ENCODE data around the gene TRPM2.

TRPM2 gene

GRCh38 chr21:44316277-44316900 lies 37.0 kb upstream of the TRPM2 start:
- H3K27me3 Mint-ChIP-seq, result no peaks in the 10 kb centered on the region
- H3K4me3 Mint-ChIP-seq, result no peak overlapping the region
- ATAC-seq (replicated peaks; ENCODE audit: extremely low read depth, poor library complexity, severe bottlenecking) (no peak), DNase-seq (ENCODE audit: low spot score in 2 of 2) (no peak)
- H3K9me3 Mint-ChIP-seq, result no peaks in the 10 kb centered on the region
- H3K27ac Mint-ChIP-seq (ENCODE audit: low read depth), result no peak overlapping the region
- peaks cover 8% of the 10 kb centered on the region for H3K36me3 Mint-ChIP-seq (ENCODE audit: insufficient read depth)
- peaks cover 4% of the 10 kb centered on the region for H3K4me1 Mint-ChIP-seq

- Mint-ChIP-seq H3K27ac (ENCODE audit: low read depth) (no peak overlapping the region), H3K36me3 (ENCODE audit: insufficient read depth) (peaks cover 6% of the 10 kb centered on the region), H3K4me3 (no peak overlapping the region), H3K4me1 (no peaks in the 10 kb centered on the region), H3K27me3 (no peaks in the 10 kb centered on the region), H3K9me3 (no peaks in the 10 kb centered on the region)
- no peak for ATAC-seq (replicated peaks; ENCODE audit: extremely low read depth, poor library complexity, severe bottlenecking)
- DNase-seq (ENCODE audit: low spot score in 2 of 2), result no peak
These were observed 36.1 kb upstream of the TRPM2 start for GRCh38 chr21:44317241-44317782.

GRCh38 chr21:44317871-44318270 lies 35.5 kb upstream of the TRPM2 start:
- H3K4me1 Mint-ChIP-seq, result no peaks in the 10 kb centered on the region
- H3K36me3 Mint-ChIP-seq (ENCODE audit: insufficient read depth), result peaks cover 7% of the 10 kb centered on the region

GRCh38 chr21:44318489-44319285 lies 34.7 kb upstream of the TRPM2 start:
- H3K4me3 Mint-ChIP-seq, result no peak overlapping the region
- no peak overlapping the region for H3K27ac Mint-ChIP-seq (ENCODE audit: low read depth)
- no peak for ATAC-seq (replicated peaks; ENCODE audit: extremely low read depth, poor library complexity, severe bottlenecking)
- H3K9me3 Mint-ChIP-seq, result no peaks in the 10 kb centered on the region
- no peak for DNase-seq (ENCODE audit: low spot score in 2 of 2)
- peaks cover 7% of the 10 kb centered on the region for H3K36me3 Mint-ChIP-seq (ENCODE audit: insufficient read depth)
- no peaks in the 10 kb centered on the region for H3K27me3 Mint-ChIP-seq
- H3K4me1 Mint-ChIP-seq, result no peaks in the 10 kb centered on the region

More at GRCh38 chr21:44317871-44318270, 35.5 kb upstream of the TRPM2 start:
- no peak overlapping the region for H3K27ac Mint-ChIP-seq (ENCODE audit: low read depth)
- DNase-seq (ENCODE audit: low spot score in 2 of 2), result no peak
- no peak overlapping the region for H3K4me3 Mint-ChIP-seq
- H3K9me3 Mint-ChIP-seq, result no peaks in the 10 kb centered on the region
- ATAC-seq (replicated peaks; ENCODE audit: extremely low read depth, poor library complexity, severe bottlenecking), result no peak
- no peaks in the 10 kb centered on the region for H3K27me3 Mint-ChIP-seq

- no peaks in the 10 kb centered on the region for H3K27me3 Mint-ChIP-seq
- H3K27ac Mint-ChIP-seq (ENCODE audit: low read depth), result no peak overlapping the region
- peaks cover 6% of the 10 kb centered on the region for H3K36me3 Mint-ChIP-seq (ENCODE audit: insufficient read depth)
- no peaks in the 10 kb centered on the region for H3K9me3 Mint-ChIP-seq
- DNase-seq (ENCODE audit: low spot score in 2 of 2) (no peak), ATAC-seq (replicated peaks; ENCODE audit: extremely low read depth, poor library complexity, severe bottlenecking) (no peak)
- H3K4me1 Mint-ChIP-seq, result no peaks in the 10 kb centered on the region
- H3K4me3 Mint-ChIP-seq, result no peak overlapping the region
These were observed 33.9 kb upstream of the TRPM2 start for GRCh38 chr21:44319407-44320065.

GRCh38 chr21:44320847-44321246 lies 32.6 kb upstream of the TRPM2 start:
- Mint-ChIP-seq H3K27me3 (no peaks in the 10 kb centered on the region), H3K27ac (ENCODE audit: low read depth) (no peak overlapping the region), H3K36me3 (ENCODE audit: insufficient read depth) (peaks cover 9% of the 10 kb centered on the region), H3K9me3 (no peaks in the 10 kb centered on the region), H3K4me1 (no peaks in the 10 kb centered on the region), H3K4me3 (no peak overlapping the region)
- ATAC-seq (replicated peaks; ENCODE audit: extremely low read depth, poor library complexity, severe bottlenecking) (no peak), DNase-seq (ENCODE audit: low spot score in 2 of 2) (no peak)

GRCh38 chr21:44321846-44322450 lies 31.5 kb upstream of the TRPM2 start:
- no peaks in the 10 kb centered on the region for H3K27me3 Mint-ChIP-seq
- peaks cover 6% of the 10 kb centered on the region for H3K36me3 Mint-ChIP-seq (ENCODE audit: insufficient read depth)

GRCh38 chr21:44322621-44323325 lies 30.6 kb upstream of the TRPM2 start:
- no peak for ATAC-seq (replicated peaks; ENCODE audit: extremely low read depth, poor library complexity, severe bottlenecking)
- no peak for DNase-seq (ENCODE audit: low spot score in 2 of 2)
- Mint-ChIP-seq H3K9me3 (no peaks in the 10 kb centered on the region), H3K27me3 (no peaks in the 10 kb centered on the region), H3K4me3 (no peak overlapping the region), H3K36me3 (ENCODE audit: insufficient read depth) (peaks cover 6% of the 10 kb centered on the region), H3K4me1 (no peaks in the 10 kb centered on the region), H3K27ac (ENCODE audit: low read depth) (no peak overlapping the region)

More at GRCh38 chr21:44321846-44322450, 31.5 kb upstream of the TRPM2 start:
- no peak overlapping the region for H3K4me3 Mint-ChIP-seq
- no peak overlapping the region for H3K27ac Mint-ChIP-seq (ENCODE audit: low read depth)
- no peaks in the 10 kb centered on the region for H3K9me3 Mint-ChIP-seq
- DNase-seq (ENCODE audit: low spot score in 2 of 2) (no peak), ATAC-seq (replicated peaks; ENCODE audit: extremely low read depth, poor library complexity, severe bottlenecking) (no peak)
- H3K4me1 Mint-ChIP-seq, result no peaks in the 10 kb centered on the region

GRCh38 chr21:44323591-44323990 lies 29.8 kb upstream of the TRPM2 start:
- Mint-ChIP-seq H3K4me3 (no peak overlapping the region), H3K27ac (ENCODE audit: low read depth) (no peak overlapping the region), H3K9me3 (no peaks in the 10 kb centered on the region), H3K36me3 (ENCODE audit: insufficient read depth) (peaks cover 6% of the 10 kb centered on the region), H3K27me3 (no peaks in the 10 kb centered on the region), H3K4me1 (no peaks in the 10 kb centered on the region)
- DNase-seq (ENCODE audit: low spot score in 2 of 2) (no peak), ATAC-seq (replicated peaks; ENCODE audit: extremely low read depth, poor library complexity, severe bottlenecking) (no peak)

- Mint-ChIP-seq H3K4me1 (no peaks in the 10 kb centered on the region), H3K9me3 (no peaks in the 10 kb centered on the region), H3K27me3 (no peaks in the 10 kb centered on the region), H3K4me3 (no peak overlapping the region), H3K27ac (ENCODE audit: low read depth) (no peak overlapping the region), H3K36me3 (ENCODE audit: insufficient read depth) (peaks cover 9% of the 10 kb centered on the region)
- DNase-seq (ENCODE audit: low spot score in 2 of 2) (no peak), ATAC-seq (replicated peaks; ENCODE audit: extremely low read depth, poor library complexity, severe bottlenecking) (no peak)
These were observed 29.1 kb upstream of the TRPM2 start for GRCh38 chr21:44324106-44324853.

GRCh38 chr21:44324854-44325107 lies 28.6 kb upstream of the TRPM2 start:
- H3K27me3 Mint-ChIP-seq, result no peaks in the 10 kb centered on the region
- peaks cover 9% of the 10 kb centered on the region for H3K36me3 Mint-ChIP-seq (ENCODE audit: insufficient read depth)
- no peaks in the 10 kb centered on the region for H3K9me3 Mint-ChIP-seq
- H3K4me3 Mint-ChIP-seq, result no peak overlapping the region
- no peak overlapping the region for H3K27ac Mint-ChIP-seq (ENCODE audit: low read depth)
- H3K4me1 Mint-ChIP-seq, result no peaks in the 10 kb centered on the region
- DNase-seq (ENCODE audit: low spot score in 2 of 2), result no peak
- ATAC-seq (replicated peaks; ENCODE audit: extremely low read depth, poor library complexity, severe bottlenecking), result no peak
